HepG2 (cell line): Measurements from ENCODE around the gene JMJD4. TPM values are rescaled to one million over a fixed set of nuclear protein-coding genes. Genes with fewer than 3 reads are reported as not detected.

Experiments
- ATAC-seq: fragments of 200-7000 bp; cut with Tn5 transposase; 3 replicates; pipeline ENCODE4 v1.9.1; 2020; ENCODE audit warnings: mild to moderate bottlenecking, moderate library complexity
- BruUV-seq: library from RNA; stranded (reverse); fragments of 400-500 nt; replicated peaks from 2 replicates; lab custom pipeline; 2021; lab: Mats Ljungman, UMichigan
- CTCF ChIA-PET: fragments of 300-600 bp; formaldehyde crosslinking; extraction: SDS; loops from one replicate; lab custom pipeline; 2021; ENCODE audit warnings: low total read pairs, inconsistent platforms, low intra/inter-chr PET ratio; lab: Yijun Ruan, JAX
- POLR2A ChIA-PET: fragments of 350-600 bp; sonication (Branson Sonifier 250); formaldehyde crosslinking; loops from one replicate; lab custom pipeline; 2020; ENCODE audit warnings: antibody characterized with exemption, inconsistent platforms; lab: Yijun Ruan, JAX
- DNase-seq: peaks from one replicate; pipeline ENCODE4 v3.0.0-alpha.2; 2015; ENCODE audit warnings: low spot score
- FAIRE-seq: peaks from 3 replicates; lab custom pipeline; 2011; peaks lifted over from hg19 to GRCh38; lab: Jason Lieb, UNC
- H2AFZ ChIP-seq: one replicate; pipeline ENCODE4 v1.6.1; 2011; ENCODE audit warnings: low read length, inconsistent platforms
- H3K27ac ChIP-seq: fragments of 300-600 bp; 3 replicates; pipeline ENCODE4 v1.8.0; 2011; ENCODE audit warnings: mixed run types, mild to moderate bottlenecking, mixed read lengths, low read length, inconsistent platforms; ENCODE audit not compliant: insufficient read depth; ENCODE audit errors: extremely low read length
- H3K27me3 ChIP-seq, 2 experiments: fragments of 200-600 bp in 1 of 2; 2 replicates in 1 of 2; 3 replicates in 1 of 2; pipeline versions ENCODE4 v1.6.0 to v1.8.0; 2011; ENCODE audit warnings: low read length in 2 of 2, mild to moderate bottlenecking in 2 of 2, moderate library complexity in 2 of 2, inconsistent platforms in 1 of 2; ENCODE audit not compliant: insufficient read depth in 2 of 2, control insufficient read depth in 1 of 2
- H3K36me3 ChIP-seq, 2 experiments: fragments of 200-600 bp in 1 of 2; replicated peaks in 1 of 2; 2 replicates in 1 of 2; 3 replicates in 1 of 2; pipeline versions ENCODE4 v1.5.1 to v1.8.0; 2011; ENCODE audit warnings: low read length in 2 of 2, inconsistent platforms in 1 of 2; ENCODE audit not compliant: insufficient read depth in 2 of 2, control insufficient read depth in 1 of 2
- H3K4me1 ChIP-seq: 2 replicates; pipeline ENCODE4 v1.5.1; 2012; ENCODE audit warnings: low read length, inconsistent platforms; ENCODE audit not compliant: insufficient read depth
- H3K4me2 ChIP-seq: 2 replicates; pipeline ENCODE4 v1.6.0; 2011; ENCODE audit warnings: low read depth, low read length, inconsistent platforms
- H3K4me3 ChIP-seq, 3 experiments: fragments of 200-600 bp in 1 of 3; sonication (generic), shearing (Covaris generic) in 1 of 3; replicated peaks in 1 of 3; 2 replicates each; pipeline ENCODE4 v1.5.1; 2011 to 2016; ENCODE audit warnings: low read length in 3 of 3, inconsistent platforms in 2 of 3, low read depth in 2 of 3, mild to moderate bottlenecking in 2 of 3, control low read depth in 1 of 3, mixed read lengths in 1 of 3; ENCODE audit not compliant: insufficient read depth in 1 of 3
- H3K79me2 ChIP-seq: one replicate; pipeline ENCODE4 v1.6.1; 2011; ENCODE audit warnings: low read length, inconsistent platforms; ENCODE audit not compliant: insufficient read depth
- H3K9ac ChIP-seq: 2 replicates; pipeline ENCODE4 v1.6.0; 2011; ENCODE audit warnings: mild to moderate bottlenecking, low read depth, low read length, inconsistent platforms; ENCODE audit not compliant: insufficient read depth
- H3K9me3 ChIP-seq: 2 replicates; pipeline ENCODE4 v1.5.1; 2012; ENCODE audit warnings: mild to moderate bottlenecking, low read length
- H4K20me1 ChIP-seq: 2 replicates; pipeline ENCODE4 v1.6.0; 2011; ENCODE audit warnings: inconsistent platforms, mild to moderate bottlenecking, low read length, moderate library complexity; ENCODE audit not compliant: insufficient read depth
- AHR ChIP-seq: IDR thresholded peaks from 2 replicates; pipeline ENCODE4 v1.6.1; 2018; ENCODE audit warnings: missing genetic modification reagents, missing compliant biosample characterization
- ATM ChIP-seq: fragments of 450-650 bp; IDR thresholded peaks from 2 replicates; pipeline ENCODE4 v1.7.1; 2017; ENCODE audit warnings: mild to moderate bottlenecking, borderline replicate concordance
- HBP1 ChIP-seq: IDR thresholded peaks from 2 replicates; pipeline ENCODE4 v1.6.1; 2016; ENCODE audit warnings: low read depth, control low read depth
- HMG20B ChIP-seq: conservative IDR thresholded peaks from 2 replicates; pipeline ENCODE4 v1.6.1; 2016; ENCODE audit warnings: missing genetic modification reagents, missing compliant biosample characterization
- KDM6A ChIP-seq: IDR thresholded peaks from 2 replicates; pipeline ENCODE4 v1.6.1; 2016; ENCODE audit warnings: low read depth
- PHB2 ChIP-seq: fragments of 450-650 bp; IDR thresholded peaks from 2 replicates; pipeline ENCODE4 v1.6.1; 2018; ENCODE audit not compliant: partially characterized antibody
- RXRB ChIP-seq: IDR thresholded peaks from 2 replicates; pipeline ENCODE4 v1.6.1; 2016; ENCODE audit warnings: borderline replicate concordance, missing genetic modification reagents, missing compliant biosample characterization
- XBP1 ChIP-seq: sonication (generic); formaldehyde crosslinking; IDR thresholded peaks from 2 replicates; pipeline ENCODE4 v1.5.0; 2020; ENCODE audit warnings: missing genetic modification reagents
- ZBTB7B ChIP-seq: sonication (generic); formaldehyde crosslinking; IDR thresholded peaks from 2 replicates; pipeline ENCODE4 v1.4.0; 2020; ENCODE audit warnings: missing genetic modification reagents
- ZFP82 ChIP-seq: sonication (generic); formaldehyde crosslinking; IDR thresholded peaks from 2 replicates; pipeline ENCODE4 v1.5.1; 2020; ENCODE audit warnings: mild to moderate bottlenecking, missing genetic modification reagents, borderline replicate concordance
- ZNF468 ChIP-seq: sonication (generic); formaldehyde crosslinking; IDR thresholded peaks from 2 replicates; pipeline ENCODE4 v1.8.0; 2022; ENCODE audit warnings: mild to moderate bottlenecking, moderate library complexity, missing genetic modification reagents
- WGBS: methylation state at CpG from one replicate; pipeline ENCODE4 v1.1.6; 2017; ENCODE audit warnings: low lambda C conversion rate; 5-methylcytosine and 5-hydroxymethylcytosine counted together
- in situ Hi-C: cut with HindIII; loops from 2 replicates; pipeline ENCODE4 v1.10.0; 2017; ENCODE audit warnings: low pct_unique_long_range_greater_than_20kb; ENCODE audit not compliant: extremely low pct_ligation_motif_present
- intact Hi-C: fragments of 100-400 bp; cut with micrococcal nuclease; formaldehyde crosslinking; loops from one replicate; pipeline ENCODE4 v1.10.0; 2022; ENCODE audit not compliant: unreplicated experiment
- polyA plus RNA-seq, 8 experiments: library from polyadenylated mRNA; depleted of rRNA in 3 of 8; stranded (reverse) in 7 of 8; unstranded in 1 of 8; fragments of >200 nt; fragmentation: Illumina TruSeq in 4 of 8; extraction: Trizol in 4 of 8; gene quantifications; 2 replicates each; pipeline versions ENCODE4 v1.2.1 to v1.2.3, GENCODE V29; 2011 to 2016; ENCODE audit warnings: low read depth in 4 of 8, missing spikeins in 1 of 8, mixed read lengths in 1 of 8; ENCODE audit not compliant: insufficient read depth in 1 of 8
- total RNA-seq, 5 experiments: library from RNA; depleted of rRNA; stranded (reverse); fragments of >200 nt; fragmentation: Illumina TruSeq; extraction: Trizol; gene quantifications; 2 replicates each; pipeline ENCODE4 v1.2.3, GENCODE V29; 2016; ENCODE audit warnings: low read depth in 1 of 5
- TF ChIP-seq, protein P1 (sequence below): sonication (generic); formaldehyde crosslinking; IDR thresholded peaks from 2 replicates; pipeline ENCODE4 v1.4.0; 2020; ENCODE audit warnings: mild to moderate bottlenecking, missing genetic modification reagents, borderline replicate concordance

JMJD4 gene
- total and polyA plus RNA-seq, 2 of the 13 experiments (the other 11 are each of a cell fraction or from before 2014, with no cell fraction given), result 10.2 to 29.0 TPM

DNA sequence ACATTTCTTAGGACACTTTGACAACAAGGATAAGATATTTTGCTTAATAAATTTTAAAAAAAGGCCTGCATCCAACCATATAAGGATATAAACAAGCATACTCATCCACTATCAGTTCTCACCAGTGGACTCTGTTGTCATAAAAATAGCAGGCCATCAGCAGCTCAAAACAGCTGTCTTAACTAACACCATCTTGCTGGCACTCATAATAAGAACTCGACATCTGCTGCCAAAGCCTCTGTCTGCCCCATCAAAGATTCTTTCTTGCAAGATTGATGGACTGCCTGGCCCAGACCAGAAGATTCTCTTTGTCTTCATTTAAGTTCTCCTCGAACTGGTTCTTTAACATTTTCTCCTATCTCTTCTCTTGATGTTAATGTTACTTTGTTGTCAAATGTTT is 10.1 kb downstream of the JMJD4 start:
- H3K4me1 ChIP-seq, result peaks cover 22% of the 10 kb centered on the region
- H3K4me3 ChIP-seq, result no peak overlapping the region
- ChIA-PET CTCF (no interaction called here), POLR2A (no interaction called here)
- no peak overlapping the region for H2AFZ ChIP-seq
- BruUV-seq, result no TSS peak
- H3K9ac ChIP-seq, result no peak overlapping the region
- H3K4me2 ChIP-seq, result no peak overlapping the region
- H4K20me1 ChIP-seq, result peaks cover 7% of the 10 kb centered on the region; the same call in 1 of the 2 replicates
- in situ Hi-C loops (no loop called here), intact Hi-C loops (no loop called here)
- WGBS, result 1% methylated on average over 2 of the region's 2 CpGs
- no peaks in the 10 kb centered on the region for H3K36me3 ChIP-seq
- H3K9me3 ChIP-seq, result peaks cover 17% of the 10 kb centered on the region
- no peak for DNase-seq
- no peak overlapping the region for H3K27ac ChIP-seq
- no peak for TF ChIP-seq HBP1
- no peak for TF ChIP-seq ZFP82
- TF ChIP-seq PHB2, result no peak
- no peak for TF ChIP-seq XBP1 (CRISPR knock-in tag)
- no peak for TF ChIP-seq KDM6A (CRISPR knock-in tag)
- TF ChIP-seq HMG20B (CRISPR knock-in tag), result no peak
- TF ChIP-seq ZBTB7B (CRISPR knock-in tag), result no peak
- TF ChIP-seq RXRB (CRISPR knock-in tag), result no peak
- TF ChIP-seq, protein P1, sequence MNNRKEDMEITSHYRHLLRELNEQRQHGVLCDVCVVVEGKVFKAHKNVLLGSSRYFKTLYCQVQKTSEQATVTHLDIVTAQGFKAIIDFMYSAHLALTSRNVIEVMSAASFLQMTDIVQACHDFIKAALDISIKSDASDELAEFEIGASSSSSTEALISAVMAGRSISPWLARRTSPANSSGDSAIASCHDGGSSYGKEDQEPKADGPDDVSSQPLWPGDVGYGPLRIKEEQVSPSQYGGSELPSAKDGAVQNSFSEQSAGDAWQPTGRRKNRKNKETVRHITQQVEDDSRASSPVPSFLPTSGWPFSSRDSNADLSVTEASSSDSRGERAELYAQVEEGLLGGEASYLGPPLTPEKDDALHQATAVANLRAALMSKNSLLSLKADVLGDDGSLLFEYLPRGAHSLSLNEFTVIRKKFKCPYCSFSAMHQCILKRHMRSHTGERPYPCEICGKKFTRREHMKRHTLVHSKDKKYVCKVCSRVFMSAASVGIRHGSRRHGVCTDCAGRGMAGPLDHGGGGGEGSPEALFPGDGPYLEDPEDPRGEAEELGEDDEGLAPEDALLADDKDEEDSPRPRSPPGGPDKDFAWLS, result no peak
- no peak for TF ChIP-seq AHR
- no peak for TF ChIP-seq ATM
- no peak for TF ChIP-seq ZNF468 (CRISPR knock-in tag)
- TF ChIP-seq, all 625 proteins: peak for 0
- Histone ChIP-seq H3K27me3 (no peaks in the 10 kb centered on the region), H3K79me2 (no peaks in the 10 kb centered on the region)
- ATAC-seq (no peak), FAIRE-seq (no peak)
